ENCODE measurements around the gene BSCL2. TPM values are rescaled to one million over a fixed set of nuclear protein-coding genes. Genes with fewer than 3 reads are reported as not detected.
A peak's percentile ranks its signal among the peaks of the same experiment; 100 is the strongest.

The BSCL2 gene
- total and polyA plus RNA-seq, 2 of the 13 experiments (the other 11 are each of a cell fraction or from before 2014, with no cell fraction given), result 19.5 to 21.1 TPM

- TF ChIP-seq ATF1 (CRISPR knock-in tag; IDR thresholded peaks at IDR 0.05) (peak; percentile 84), ZUFSP (CRISPR knock-in tag; IDR thresholded peaks at IDR 0.05; ENCODE audit: borderline replicate concordance) (no peak), TAF1 (CRISPR knock-in tag; IDR thresholded peaks at IDR 0.05) (peak; percentile 96), SP1 (IDR thresholded peaks at IDR 0.05) (no peak), SP1 (CRISPR knock-in tag; IDR thresholded peaks at IDR 0.05) (peak; percentile 73), GFI1 (CRISPR knock-in tag; IDR thresholded peaks at IDR 0.05; ENCODE audit: borderline replicate concordance) (peak; percentile 56; the same call in 1 of the 2 replicates), SPEN (CRISPR knock-in tag; IDR thresholded peaks at IDR 0.05; ENCODE audit: low read depth) (peak; percentile 67; the same call in 1 of the 2 replicates), NFE2L2 (IDR thresholded peaks at IDR 0.05; ENCODE audit: low read length) (no peak), SALL2 (CRISPR knock-in tag; IDR thresholded peaks at IDR 0.05) (peak; percentile 37; the same call in 1 of the 2 replicates), ZNF30 (CRISPR knock-in tag; IDR thresholded peaks at IDR 0.05) (peak; percentile 73; the same call in 1 of the 2 replicates), ZC3H13 (CRISPR knock-in tag; IDR thresholded peaks at IDR 0.05) (peak; percentile 100), MIER3 (CRISPR knock-in tag; IDR thresholded peaks at IDR 0.05; ENCODE audit: borderline replicate concordance) (peak; percentile 39; the same call in 1 of the 2 replicates), MYNN (CRISPR knock-in tag; IDR thresholded peaks at IDR 0.05; ENCODE audit: low read depth) (peak; percentile 55; the same call in 1 of the 2 replicates), RFXANK (CRISPR knock-in tag; IDR thresholded peaks at IDR 0.05) (0 out of 2 replicates have a peak, but pooled peaks have one; percentile 34), ZMAT5 (CRISPR knock-in tag; IDR thresholded peaks at IDR 0.05; ENCODE audit: borderline replicate concordance, low read depth) (no peak), FOXA1 (IDR thresholded peaks at IDR 0.05) (no peak), FOXA1 (CRISPR knock-in tag; IDR thresholded peaks at IDR 0.05) (no peak), TIGD3 (CRISPR knock-in tag; IDR thresholded peaks at IDR 0.05; ENCODE audit: borderline replicate concordance) (0 out of 2 replicates have a peak, but pooled peaks have one; percentile 29), ZNF263 (CRISPR knock-in tag; IDR thresholded peaks at IDR 0.05) (0 out of 2 replicates have a peak, but pooled peaks have one; percentile 2), ZFX (CRISPR knock-in tag; IDR thresholded peaks at IDR 0.05; ENCODE audit: low read depth) (peak; percentile 96), ZNF331 (CRISPR knock-in tag; IDR thresholded peaks at IDR 0.05) (peak; percentile 50; the same call in 1 of the 2 replicates), TFDP1 (CRISPR knock-in tag; IDR thresholded peaks at IDR 0.05; ENCODE audit: borderline replicate concordance) (peak; percentile 85), ARNTL (CRISPR knock-in tag; IDR thresholded peaks at IDR 0.05) (peak; percentile 41), KDM2A (CRISPR knock-in tag; IDR thresholded peaks at IDR 0.05; ENCODE audit: borderline replicate concordance, low read depth) (peak; percentile 98)
Observed at GRCh38 chr11:62645946-62646824, 61.0 kb downstream of the BSCL2 start, which contains the start of gene GANAB (continued).

Measured in HepG2 (cell line).